Calu3 (cell line): ENCODE results near the gene SPAAR. TPM values are rescaled to one million over a fixed set of nuclear protein-coding genes. Genes with fewer than 3 reads are reported as not detected.

ENCODE experiments used
- BruUV-seq: library from RNA; stranded (reverse); fragments of 400-500 nt; replicated peaks from 2 replicates; lab custom pipeline; 2021; lab: Mats Ljungman, UMichigan
- CTCF ChIA-PET: fragments of 300-600 bp; sonication (Branson Sonifier 250); formaldehyde crosslinking; loops from one replicate; lab custom pipeline; 2022; ENCODE audit warnings: antibody characterized with exemption; lab: Charles Lee
- DNase-seq: peaks from one replicate; pipeline ENCODE4 v3.0.0; 2022
- H3K27ac Mint-ChIP-seq: one replicate; pipeline ENCODE4 v1.8.0; 2022; ENCODE audit warnings: mixed read lengths; ENCODE audit not compliant: unreplicated experiment
- H3K27me3 Mint-ChIP-seq: one replicate; pipeline ENCODE4 v1.8.0; 2022; ENCODE audit warnings: mixed read lengths; ENCODE audit not compliant: unreplicated experiment
- H3K36me3 Mint-ChIP-seq: one replicate; pipeline ENCODE4 v1.8.0; 2022; ENCODE audit warnings: mild to moderate bottlenecking, moderate library complexity, mixed read lengths; ENCODE audit not compliant: insufficient read depth, unreplicated experiment
- H3K4me1 Mint-ChIP-seq: one replicate; pipeline ENCODE4 v1.8.0; 2022; ENCODE audit warnings: mild to moderate bottlenecking, low read depth, mixed read lengths; ENCODE audit not compliant: unreplicated experiment
- H3K4me3 Mint-ChIP-seq: one replicate; pipeline ENCODE4 v1.8.0; 2022; ENCODE audit warnings: mild to moderate bottlenecking, low read depth, moderate library complexity, mixed read lengths; ENCODE audit not compliant: unreplicated experiment
- H3K9me3 Mint-ChIP-seq: one replicate; pipeline ENCODE4 v1.8.0; 2022; ENCODE audit warnings: low read depth, mixed read lengths; ENCODE audit not compliant: unreplicated experiment
- intact Hi-C: fragments of 100-400 bp; cut with micrococcal nuclease; formaldehyde crosslinking; loops from one replicate; pipeline ENCODE4 v1.10.0; 2022; ENCODE audit not compliant: unreplicated experiment
- total RNA-seq: library from RNA; stranded (reverse); gene quantifications from 2 replicates; pipeline ENCODE4 v1.2.3, GENCODE V29; 2022
- TF ChIP-seq, protein P1 (sequence below): fragments of 200-600 bp; IDR thresholded peaks from one replicate; pipeline ENCODE4 v1.8.0; 2022; ENCODE audit warnings: antibody characterized with exemption; ENCODE audit not compliant: unreplicated experiment

SPAAR gene
- total RNA-seq, 1 experiment from 2014 or later: not detected

DNA sequence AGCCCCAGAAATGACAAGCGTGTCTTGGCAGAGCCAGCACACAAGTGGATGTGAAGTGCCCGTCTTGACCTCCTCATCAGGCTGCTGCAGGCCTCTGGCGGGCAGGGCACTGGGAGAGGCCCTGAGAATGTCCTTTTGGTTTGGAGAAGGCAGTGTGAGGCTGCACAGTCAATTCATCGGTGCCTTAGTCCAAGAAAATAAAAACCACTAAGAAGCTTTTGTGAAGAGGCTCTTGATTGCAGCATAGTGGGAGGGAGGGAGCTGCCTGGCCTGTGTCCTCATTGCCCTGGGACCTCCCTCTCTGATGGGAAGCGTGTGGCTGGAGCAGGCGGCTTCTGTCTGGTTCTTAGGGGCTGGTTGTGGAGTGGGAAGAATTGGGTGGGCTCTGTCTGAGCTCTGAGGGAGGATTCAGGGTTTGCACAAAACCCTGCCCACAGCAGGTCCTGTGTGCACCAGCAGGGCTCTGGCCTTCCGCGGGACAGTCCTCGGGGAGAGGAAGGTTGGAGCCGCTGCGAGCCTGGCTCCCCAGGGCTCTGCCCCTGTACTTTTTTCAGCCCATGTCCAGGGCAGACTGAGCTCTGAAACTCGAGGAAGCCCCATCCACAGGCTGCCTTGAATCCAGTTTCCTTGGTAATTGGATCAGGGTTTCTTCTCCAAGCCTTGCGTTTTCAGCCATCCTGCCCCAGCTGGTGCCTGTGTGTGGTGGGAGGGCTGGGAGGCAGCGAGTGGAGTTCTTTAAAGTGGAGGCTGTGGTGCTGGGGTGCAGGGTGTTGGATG lies 2.2 kb upstream of the SPAAR start:
- BruUV-seq: no TSS peak
- H3K4me1 Mint-ChIP-seq: peaks cover 54% of the 10 kb centered on the region
- TF ChIP-seq, protein P1, sequence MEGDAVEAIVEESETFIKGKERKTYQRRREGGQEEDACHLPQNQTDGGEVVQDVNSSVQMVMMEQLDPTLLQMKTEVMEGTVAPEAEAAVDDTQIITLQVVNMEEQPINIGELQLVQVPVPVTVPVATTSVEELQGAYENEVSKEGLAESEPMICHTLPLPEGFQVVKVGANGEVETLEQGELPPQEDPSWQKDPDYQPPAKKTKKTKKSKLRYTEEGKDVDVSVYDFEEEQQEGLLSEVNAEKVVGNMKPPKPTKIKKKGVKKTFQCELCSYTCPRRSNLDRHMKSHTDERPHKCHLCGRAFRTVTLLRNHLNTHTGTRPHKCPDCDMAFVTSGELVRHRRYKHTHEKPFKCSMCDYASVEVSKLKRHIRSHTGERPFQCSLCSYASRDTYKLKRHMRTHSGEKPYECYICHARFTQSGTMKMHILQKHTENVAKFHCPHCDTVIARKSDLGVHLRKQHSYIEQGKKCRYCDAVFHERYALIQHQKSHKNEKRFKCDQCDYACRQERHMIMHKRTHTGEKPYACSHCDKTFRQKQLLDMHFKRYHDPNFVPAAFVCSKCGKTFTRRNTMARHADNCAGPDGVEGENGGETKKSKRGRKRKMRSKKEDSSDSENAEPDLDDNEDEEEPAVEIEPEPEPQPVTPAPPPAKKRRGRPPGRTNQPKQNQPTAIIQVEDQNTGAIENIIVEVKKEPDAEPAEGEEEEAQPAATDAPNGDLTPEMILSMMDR: no peak
- H3K9me3 Mint-ChIP-seq: no peaks in the 10 kb centered on the region
- H3K36me3 Mint-ChIP-seq: no peaks in the 10 kb centered on the region
- H3K27me3 Mint-ChIP-seq: no peaks in the 10 kb centered on the region
- CTCF ChIA-PET: interaction anchor here (0.6 to 0.9 kb wide), 3 partner anchors 38 to 212 kb away, joined by 3 read pairs; partner anchors contain the start of genes FAM221B and TMEM8B
- no peak overlapping the region for H3K4me3 Mint-ChIP-seq
- peak overlapping the region; percentile 50 for H3K27ac Mint-ChIP-seq
- peak; percentile 4 for DNase-seq
- intact Hi-C loops: no loop called here

DNA sequence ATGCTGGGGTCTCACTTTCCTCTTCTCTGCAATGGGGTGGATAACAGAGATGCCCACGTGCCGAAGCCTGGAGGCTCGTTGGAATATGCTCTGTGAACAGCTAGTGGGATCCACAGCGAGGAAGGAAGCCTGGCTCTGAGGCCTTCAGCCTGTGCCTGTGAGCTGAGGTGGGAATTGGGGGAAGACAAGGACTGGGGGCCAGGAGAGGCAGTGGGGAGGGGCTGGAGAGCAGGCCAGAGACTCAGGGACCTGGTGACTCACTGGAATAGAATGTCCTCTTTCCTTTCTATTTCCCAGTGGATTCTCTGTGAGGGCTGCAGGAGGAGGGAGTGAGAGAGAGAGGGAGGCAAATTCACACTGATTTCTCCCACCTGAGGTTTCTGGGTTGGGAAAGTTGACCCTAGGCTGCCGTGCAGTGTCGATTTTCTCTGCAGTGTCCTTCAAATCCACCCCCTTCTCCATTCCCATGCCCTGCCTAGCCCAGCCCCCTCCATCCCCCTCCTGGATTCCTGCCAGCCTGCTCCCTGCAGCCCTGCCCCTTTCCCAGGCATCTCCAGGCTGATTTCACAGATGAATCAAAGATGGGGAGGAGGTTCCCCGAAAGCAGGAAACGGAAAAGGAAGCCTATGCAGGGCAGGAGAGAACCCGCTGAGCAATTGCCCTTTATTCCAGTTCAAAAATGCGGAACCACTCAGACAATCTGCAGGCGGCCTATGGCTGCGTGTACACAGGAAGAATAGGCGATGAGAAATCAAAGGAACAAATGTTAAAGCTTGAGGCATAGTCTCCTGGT lies 1.4 kb upstream of the SPAAR start:
- CTCF ChIA-PET: interaction anchor here (0.6 to 0.9 kb wide), 2 partner anchors 38 to 213 kb away, joined by 3 read pairs; no protein-coding TSS in a partner anchor
- Mint-ChIP-seq H3K9me3 (no peaks in the 10 kb centered on the region), H3K27ac (peak overlapping the region; percentile 50), H3K36me3 (no peaks in the 10 kb centered on the region), H3K4me3 (no peak overlapping the region), H3K27me3 (no peaks in the 10 kb centered on the region), H3K4me1 (peaks cover 54% of the 10 kb centered on the region)
- BruUV-seq: no TSS peak
- DNase-seq: peak; percentile 52
- intact Hi-C loops: no loop called here
- TF ChIP-seq, protein P1: no peak

DNA sequence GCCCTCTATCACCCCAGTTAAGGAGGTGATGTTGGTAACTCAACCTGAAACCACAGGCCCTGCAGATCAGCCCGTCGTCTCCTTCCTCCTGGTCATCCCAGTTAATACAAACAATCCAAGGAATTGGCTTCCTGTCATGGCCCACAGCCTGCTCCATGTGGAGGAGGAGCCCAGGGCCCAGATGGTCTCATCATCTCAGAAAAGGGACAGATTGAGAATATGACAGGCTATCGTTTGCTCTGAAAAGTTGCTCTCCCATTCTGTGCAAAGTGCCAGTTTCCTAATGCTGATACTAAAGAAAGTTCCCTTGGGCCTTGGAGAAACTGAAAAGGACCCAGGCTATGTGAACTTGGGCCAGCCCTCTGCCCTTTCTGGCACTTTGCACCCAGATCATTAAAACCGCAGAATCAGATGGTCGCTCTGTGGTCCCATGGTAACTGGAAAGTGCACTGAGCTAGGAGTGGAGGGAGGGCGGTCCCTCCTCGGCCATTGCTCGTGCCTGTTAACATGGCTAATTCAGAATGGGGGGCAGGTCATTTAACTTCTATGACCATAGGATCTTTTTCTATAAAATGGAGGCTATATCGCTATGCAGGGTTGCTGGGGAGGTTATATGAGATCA lies 675 bp upstream of the SPAAR start:
- Mint-ChIP-seq H3K9me3 (no peaks in the 10 kb centered on the region), H3K4me1 (peaks cover 54% of the 10 kb centered on the region), H3K36me3 (no peaks in the 10 kb centered on the region), H3K4me3 (no peak overlapping the region), H3K27ac (peak overlapping the region; percentile 50), H3K27me3 (no peaks in the 10 kb centered on the region)
- intact Hi-C loops: no loop called here
- TF ChIP-seq, protein P1: no peak
- no TSS peak for BruUV-seq
- CTCF ChIA-PET: no interaction called here
- no peak for DNase-seq

DNA sequence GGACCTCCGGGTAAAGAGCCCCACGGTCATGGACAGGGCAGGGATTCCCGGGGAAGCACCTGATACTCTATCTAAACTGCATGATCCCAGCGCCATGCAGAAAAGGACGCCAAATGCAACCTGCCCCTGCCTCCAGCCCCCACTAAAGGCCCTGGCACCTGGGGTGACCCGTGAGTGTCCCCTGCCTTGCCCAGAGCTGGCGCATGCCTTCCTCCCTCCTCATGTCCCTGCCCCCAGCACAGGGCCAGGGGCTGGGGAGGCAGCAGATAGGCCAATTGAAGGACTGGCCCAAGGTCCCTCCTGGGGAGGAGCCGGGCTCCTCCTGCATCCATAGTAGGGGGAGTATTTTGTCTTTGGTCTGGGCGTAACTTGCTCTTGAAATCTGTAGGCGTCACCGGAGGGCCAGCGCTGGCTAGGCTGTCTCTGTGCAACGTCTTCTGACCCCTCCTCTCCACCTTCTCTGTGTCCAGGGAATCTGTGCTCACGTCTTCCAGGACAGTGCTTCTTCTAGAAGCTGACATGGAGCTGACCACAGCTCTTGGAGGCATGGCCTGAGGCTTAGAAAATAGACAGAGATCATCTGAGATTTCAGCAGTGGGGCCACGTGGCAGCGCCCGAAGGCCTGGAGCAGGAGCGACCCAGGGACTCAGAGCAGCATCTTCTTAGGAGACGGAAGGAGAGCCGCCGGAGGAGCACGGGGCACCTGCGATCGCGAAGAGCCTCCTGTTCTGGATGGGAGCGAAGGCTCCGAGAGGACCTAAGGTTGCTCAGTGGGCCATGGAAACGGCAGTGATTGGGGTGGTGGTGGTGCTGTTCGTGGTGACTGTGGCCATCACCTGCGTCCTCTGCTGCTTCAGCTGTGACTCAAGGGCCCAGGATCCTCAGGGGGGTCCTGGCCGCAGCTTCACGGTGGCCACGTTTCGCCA lies 660 bp downstream of the SPAAR start:
- Mint-ChIP-seq H3K4me3 (no peak overlapping the region), H3K27me3 (no peaks in the 10 kb centered on the region), H3K4me1 (peaks cover 48% of the 10 kb centered on the region), H3K36me3 (no peaks in the 10 kb centered on the region), H3K27ac (no peak overlapping the region), H3K9me3 (no peaks in the 10 kb centered on the region)
- CTCF ChIA-PET: no interaction called here
- TF ChIP-seq, protein P1: no peak
- no peak for DNase-seq
- BruUV-seq: no TSS peak
- intact Hi-C loops: no loop called here
